GM19397 (cell line): Measurements from ENCODE around the gene POLR3K.
A peak's percentile ranks its signal among the peaks of the same experiment; 100 is the strongest.

Experiments
- ATAC-seq: cut with Tn5 transposase; IDR thresholded peaks from one replicate; pipeline ENCODE4 v1.9.1; 2021; ENCODE audit warnings: mild to moderate bottlenecking, moderate library complexity; ENCODE audit not compliant: unreplicated experiment

The POLR3K gene

GRCh38 chr16:53346-54236, at the start of gene POLR3K, which contains the start of gene SNRNP25:
Gene POLR3K, minus strand, starts transcription at chr16:53608. Its CDS starts 22 bp downstream, at chr16:53586.
Gene SNRNP25, plus strand, starts transcription at chr16:53828. Its CDS starts 189 bp downstream, at chr16:54017.
- ATAC-seq, result peak; percentile 89

GRCh38 chr16:102060-102855, 48.9 kb upstream of the POLR3K start:
- ATAC-seq, result no peak

- ATAC-seq, result no peak
Observed at GRCh38 chr16:101586-101985, 48.2 kb upstream of the POLR3K start.

GRCh38 chr16:100989-101388, 47.6 kb upstream of the POLR3K start:
- no peak for ATAC-seq

GRCh38 chr16:97822-98221, 44.4 kb upstream of the POLR3K start:
- ATAC-seq, result no peak

GRCh38 chr16:96935-97381, 43.5 kb upstream of the POLR3K start:
- ATAC-seq, result no peak

- no peak for ATAC-seq
Observed at GRCh38 chr16:94918-95265, 41.5 kb upstream of the POLR3K start.

GRCh38 chr16:92431-93339, 39.3 kb upstream of the POLR3K start:
- ATAC-seq, result no peak

GRCh38 chr16:91484-91883, 38.1 kb upstream of the POLR3K start:
- ATAC-seq, result no peak

GRCh38 chr16:89391-90302, 36.2 kb upstream of the POLR3K start:
- ATAC-seq, result no peak

- no peak for ATAC-seq
Observed at GRCh38 chr16:88613-89012, 35.2 kb upstream of the POLR3K start.

- ATAC-seq, result no peak
Observed at GRCh38 chr16:86483-86952, 33.1 kb upstream of the POLR3K start.

GRCh38 chr16:85865-86264, 32.5 kb upstream of the POLR3K start:
- ATAC-seq, result no peak

GRCh38 chr16:85407-85782, 32.0 kb upstream of the POLR3K start:
- no peak for ATAC-seq

GRCh38 chr16:84718-85406, 31.5 kb upstream of the POLR3K start:
- ATAC-seq, result peak; percentile 50

GRCh38 chr16:83781-84615, 30.6 kb upstream of the POLR3K start:
- no peak for ATAC-seq

GRCh38 chr16:83060-83603, 29.7 kb upstream of the POLR3K start:
- no peak for ATAC-seq
